GM18498 (cell line): ENCODE measurements around the gene ZBTB42.

Source experiments
- ATAC-seq: cut with Tn5 transposase; IDR thresholded peaks from one replicate; pipeline ENCODE4 v1.9.1; 2021; ENCODE audit warnings: mild to moderate bottlenecking, moderate library complexity; ENCODE audit not compliant: unreplicated experiment

The ZBTB42 gene

GRCh38 chr14:104769324-104770071, 31.4 kb upstream of the ZBTB42 start:
- ATAC-seq: no peak

GRCh38 chr14:104770072-104770579, 30.8 kb upstream of the ZBTB42 start:
- ATAC-seq: no peak

GRCh38 chr14:104770851-104771272, 30.0 kb upstream of the ZBTB42 start:
- ATAC-seq: no peak

- ATAC-seq: no peak
These were observed 29.5 kb upstream of the ZBTB42 start for GRCh38 chr14:104771374-104771773.

GRCh38 chr14:104771918-104772706, 28.8 kb upstream of the ZBTB42 start:
- no peak for ATAC-seq

- ATAC-seq: no peak
These were observed 28.0 kb upstream of the ZBTB42 start for GRCh38 chr14:104772707-104773504.

- no peak for ATAC-seq
These were observed 27.1 kb upstream of the ZBTB42 start for GRCh38 chr14:104773505-104774452.

- no peak for ATAC-seq
These were observed 26.3 kb upstream of the ZBTB42 start for GRCh38 chr14:104774453-104775072.

- ATAC-seq: no peak
These were observed 25.8 kb upstream of the ZBTB42 start for GRCh38 chr14:104775073-104775489.

GRCh38 chr14:104776481-104776880, 24.4 kb upstream of the ZBTB42 start:
- no peak for ATAC-seq

- no peak for ATAC-seq
These were observed 23.7 kb upstream of the ZBTB42 start for GRCh38 chr14:104776961-104777807.

GRCh38 chr14:104777808-104778249, 23.1 kb upstream of the ZBTB42 start:
- no peak for ATAC-seq

- ATAC-seq: no peak
These were observed 22.1 kb upstream of the ZBTB42 start for GRCh38 chr14:104778694-104779331.

- ATAC-seq: no peak
These were observed 21.0 kb upstream of the ZBTB42 start for GRCh38 chr14:104779776-104780512.

- no peak for ATAC-seq
These were observed 20.3 kb upstream of the ZBTB42 start for GRCh38 chr14:104780513-104781030.

- ATAC-seq: no peak
These were observed 19.4 kb upstream of the ZBTB42 start for GRCh38 chr14:104781271-104782077.
